Liver (tissue), 9 donors: Measurements from ENCODE around the gene LYRM1. TPM values are rescaled to one million over a fixed set of nuclear protein-coding genes. Genes with fewer than 3 reads are reported as not detected.
A peak's percentile ranks its signal among the peaks of the same experiment; 100 is the strongest.

Experiments used
- DNase-seq: peaks from one replicate; pipeline ENCODE4 v3.0.0-alpha.2; 2017; ENCODE audit warnings: low spot score
- H3K27ac ChIP-seq, 2 donors: one replicate each; pipeline ENCODE4 v1.7.0; 2013; ENCODE audit warnings: inconsistent platforms in 2 of 2, low read length in 2 of 2, control low read depth in 1 of 2, low read depth in 1 of 2, mild to moderate bottlenecking in 1 of 2
- H3K27me3 ChIP-seq, 4 donors: one replicate each; pipeline versions ENCODE4 v1.6.1 to v1.7.0; 2013; ENCODE audit warnings: low read length in 3 of 4, inconsistent platforms in 1 of 4, mild to moderate bottlenecking in 1 of 4, moderate library complexity in 1 of 4; ENCODE audit not compliant: control insufficient read depth in 4 of 4, insufficient read depth in 4 of 4
- H3K36me3 ChIP-seq, 4 donors: one replicate each; pipeline versions ENCODE4 v1.6.1 to v1.7.0; 2013; ENCODE audit warnings: low read length in 3 of 4, mild to moderate bottlenecking in 3 of 4, low read depth in 1 of 4, moderate library complexity in 1 of 4; ENCODE audit not compliant: control insufficient read depth in 4 of 4, insufficient read depth in 3 of 4
- H3K4me1 ChIP-seq, 4 donors: one replicate each; pipeline versions ENCODE4 v1.6.1 to v1.7.0; 2013; ENCODE audit warnings: low read length in 3 of 4, mild to moderate bottlenecking in 3 of 4, moderate library complexity in 1 of 4; ENCODE audit not compliant: control insufficient read depth in 4 of 4, insufficient read depth in 4 of 4
- H3K4me3 ChIP-seq, 3 donors: one replicate each; pipeline versions ENCODE4 v1.6.1 to v1.7.0; 2013; ENCODE audit warnings: low read length in 3 of 3, control low read depth in 1 of 3, low read depth in 1 of 3, mild to moderate bottlenecking in 1 of 3
- H3K9ac ChIP-seq, 2 donors: one replicate each; pipeline ENCODE4 v1.7.0; 2013; ENCODE audit warnings: low read length in 2 of 2, mild to moderate bottlenecking in 2 of 2, moderate library complexity in 2 of 2, control low read depth in 1 of 2, low read depth in 1 of 2
- H3K9me3 ChIP-seq, 4 donors: one replicate each; pipeline versions ENCODE4 v1.6.1 to v1.7.0; 2013; ENCODE audit warnings: low read length in 3 of 4; ENCODE audit not compliant: control insufficient read depth in 4 of 4
- ATF3 ChIP-seq: IDR thresholded peaks from 2 replicates; pipeline ENCODE4 v1.6.1; 2016; ENCODE audit warnings: antibody characterized with exemption
- CTCF ChIP-seq: fragments of 150-350 bp; IDR thresholded peaks from 2 replicates; pipeline ENCODE4 v1.5.1; 2017; ENCODE audit warnings: improper control_type of control experiment, low read depth, low read length; ENCODE audit not compliant: missing input control
- EGR1 ChIP-seq, 2 donors: IDR thresholded peaks; 2 replicates each; pipeline ENCODE4 v1.6.1; 2016 to 2018; ENCODE audit warnings: antibody characterized with exemption in 2 of 2, low read depth in 2 of 2
- FOXA1 ChIP-seq: IDR thresholded peaks from 2 replicates; pipeline ENCODE4 v1.6.1; 2016; ENCODE audit warnings: antibody characterized with exemption
- FOXA2 ChIP-seq: IDR thresholded peaks from 2 replicates; pipeline ENCODE4 v1.6.1; 2016; ENCODE audit warnings: antibody characterized with exemption
- GABPA ChIP-seq, 2 donors: IDR thresholded peaks in 1 of 2; conservative IDR thresholded peaks in 1 of 2; 2 replicates each; pipeline ENCODE4 v1.6.1; 2016; ENCODE audit warnings: antibody characterized with exemption in 2 of 2, mild to moderate bottlenecking in 1 of 2, moderate library complexity in 1 of 2
- HNF4A ChIP-seq, 2 donors: conservative IDR thresholded peaks; 2 replicates each; pipeline ENCODE4 v1.6.1; 2016; ENCODE audit warnings: antibody characterized with exemption in 2 of 2, mild to moderate bottlenecking in 2 of 2
- HNF4G ChIP-seq: IDR thresholded peaks from 2 replicates; pipeline ENCODE4 v1.6.1; 2016; ENCODE audit warnings: antibody characterized with exemption
- JUND ChIP-seq, 2 donors: IDR thresholded peaks; 2 replicates each; pipeline ENCODE4 v1.6.1; 2016; ENCODE audit warnings: antibody characterized with exemption in 2 of 2
- MAX ChIP-seq: IDR thresholded peaks from 2 replicates; pipeline ENCODE4 v1.6.1; 2016; ENCODE audit warnings: antibody characterized with exemption
- REST ChIP-seq: IDR thresholded peaks from 2 replicates; pipeline ENCODE4 v1.6.1; 2016; ENCODE audit warnings: antibody characterized with exemption, mild to moderate bottlenecking
- RXRA ChIP-seq, 2 donors: IDR thresholded peaks; 2 replicates each; pipeline ENCODE4 v1.6.1; 2017 to 2018; ENCODE audit warnings: antibody characterized with exemption in 2 of 2, mild to moderate bottlenecking in 1 of 2
- SP1 ChIP-seq: IDR thresholded peaks from 2 replicates; pipeline ENCODE4 v1.6.1; 2018; ENCODE audit warnings: antibody characterized with exemption, mild to moderate bottlenecking
- TAF1 ChIP-seq: conservative IDR thresholded peaks from 2 replicates; pipeline ENCODE4 v1.6.1; 2016; ENCODE audit warnings: antibody characterized with exemption, mild to moderate bottlenecking
- YY1 ChIP-seq: IDR thresholded peaks from 2 replicates; pipeline ENCODE4 v1.6.1; 2016; ENCODE audit warnings: antibody characterized with exemption, mild to moderate bottlenecking
- ZBTB33 ChIP-seq: IDR thresholded peaks from 2 replicates; pipeline ENCODE4 v1.6.1; 2016; ENCODE audit warnings: antibody characterized with exemption
- WGBS: extraction: QIAGEN DNeasy Blood & Tissue Kit; methylation state at CpG from one replicate; pipeline ENCODE4 v1.1.7; 2013; 5-methylcytosine and 5-hydroxymethylcytosine counted together
- polyA plus RNA-seq, 2 donors: library from polyadenylated mRNA; stranded (reverse) in 1 of 2; unstranded in 1 of 2; fragments of 200-250 nt in 1 of 2; fragments of >200 nt in 1 of 2; fragmentation: Nextera tagmentation in 1 of 2; extraction: Ambion mirVana in 1 of 2; gene quantifications; one replicate each; pipeline versions ENCODE4 v1.2.1 to v1.2.3, GENCODE V29; 2013 to 2015
- total RNA-seq, 2 donors: library from RNA; depleted of rRNA; stranded (reverse); fragments of >200 nt; gene quantifications; one replicate each; pipeline ENCODE4 v1.2.3, GENCODE V29; 2014
- donor health status: healthy.
- donor health status: healthy.
- donor health status: healthy.
- donor health status: healthy.
- donor health status: healthy.

The LYRM1 gene
- total and polyA plus RNA-seq, 4 donors: 33.2 to 57.3 (median 50.8) TPM

GRCh38 chr16:20903899-20904506 lies 3.4 kb downstream of the LYRM1 start:
- Histone ChIP-seq H3K4me1 (peaks cover 5 to 25% (median 13%) of the 10 kb centered on the region in 4 donors), H3K27me3 (no peaks in the 10 kb centered on the region), H3K27ac (peak overlapping the region; percentile 48 to 62), H3K9ac (no peak overlapping the region), H3K4me3 (no peak overlapping the region), H3K9me3 (no peaks in the 10 kb centered on the region), H3K36me3 (peaks cover 0 to 5% (median 0%) of the 10 kb centered on the region in 4 donors)
- WGBS: 56% methylated on average over 5 of the region's 5 CpGs
- TF ChIP-seq GABPA (IDR thresholded peaks at IDR 0.05 in 1 of 2, conservative IDR thresholded peaks at IDR 0.05 in 1 of 2): no peak
- no peak for TF ChIP-seq REST
- TF ChIP-seq YY1: no peak
- no peak for TF ChIP-seq ATF3
- no peak for TF ChIP-seq MAX
- no peak for TF ChIP-seq ZBTB33
- no peak for TF ChIP-seq RXRA (IDR thresholded peaks at IDR 0.05)
- TF ChIP-seq JUND (IDR thresholded peaks at IDR 0.05): no peak
- no peak for TF ChIP-seq HNF4A (conservative IDR thresholded peaks at IDR 0.05)
- TF ChIP-seq FOXA1: no peak
- no peak for TF ChIP-seq FOXA2
- TF ChIP-seq HNF4G: no peak
- TF ChIP-seq SP1: no peak
- DNase-seq: no peak

GRCh38 chr16:20904507-20905081 lies 4.0 kb downstream of the LYRM1 start:
- H3K4me3 ChIP-seq: no peak overlapping the region
- H3K9ac ChIP-seq: no peak overlapping the region
- H3K36me3 ChIP-seq: peaks cover 0 to 5% (median 0%) of the 10 kb centered on the region in 4 donors
- no peaks in the 10 kb centered on the region for H3K9me3 ChIP-seq
- no peaks in the 10 kb centered on the region for H3K27me3 ChIP-seq
- peaks cover 3 to 25% (median 12%) of the 10 kb centered on the region in 4 donors for H3K4me1 ChIP-seq
- DNase-seq: no peak
- H3K27ac ChIP-seq: peak overlapping the region; percentile 48 to 62
- WGBS: 61% methylated on average over 3 of the region's 3 CpGs
- TF ChIP-seq EGR1 (IDR thresholded peaks at IDR 0.05; ENCODE audit: low read depth in 2 of 2) (no peak), RXRA (IDR thresholded peaks at IDR 0.05) (peak in 1 of 2 donors; percentile 7), REST (no peak), TAF1 (no peak), FOXA2 (peak; percentile 20), CTCF (no peak), MAX (peak; percentile 62), ATF3 (no peak), FOXA1 (no peak), GABPA (IDR thresholded peaks at IDR 0.05 in 1 of 2, conservative IDR thresholded peaks at IDR 0.05 in 1 of 2) (peak in 1 of 2 donors; percentile 13)
